Cardiac muscle cell (in vitro differentiated cells and primary cell): ENCODE results near the gene MESD. TPM values are rescaled to one million over a fixed set of nuclear protein-coding genes. Genes with fewer than 3 reads are reported as not detected.

ENCODE experiments used
- DNase-seq, 2 donors: peaks; one replicate each; pipeline versions ENCODE4 v3.0.0 to v3.0.0-alpha.2; 2010 to 2017; ENCODE audit warnings: low read depth in 1 of 2, low spot score in 1 of 2
- H3K27ac ChIP-seq: fragments of 200-600 bp; sonication (generic); 2 replicates; pipeline ENCODE4 v1.5.1; 2016
- H3K27me3 ChIP-seq: fragments of 200-600 bp; sonication (generic); 2 replicates; pipeline ENCODE4 v1.6.0; 2016; ENCODE audit warnings: control low read depth
- H3K36me3 ChIP-seq: fragments of 200-600 bp; sonication (generic); 2 replicates; pipeline ENCODE4 v1.5.1; 2016; ENCODE audit warnings: control low read depth
- H3K4me1 ChIP-seq: fragments of 200-600 bp; sonication (generic); 2 replicates; pipeline ENCODE4 v1.8.1; 2017; ENCODE audit warnings: low read depth, mild to moderate bottlenecking, mixed run types
- H3K4me3 ChIP-seq: fragments of 200-600 bp; sonication (generic); 2 replicates; pipeline ENCODE4 v1.5.1; 2016; ENCODE audit warnings: mild to moderate bottlenecking
- H3K9me3 ChIP-seq: fragments of 200-600 bp; sonication (generic); 2 replicates; pipeline ENCODE4 v1.5.1; 2017; ENCODE audit warnings: low read depth, mild to moderate bottlenecking, control low read depth
- polyA plus RNA-seq: library from polyadenylated mRNA; unstranded; fragments of >200 nt; fragmentation: Nextera tagmentation; extraction: Ambion mirVana; gene quantifications from 2 replicates; pipeline ENCODE4 v1.2.1, GENCODE V29; 2016
- total RNA-seq: library from RNA; depleted of rRNA; stranded (reverse); fragments of >200 nt; gene quantifications from 2 replicates; pipeline ENCODE4 v1.2.3, GENCODE V29; 2016
- TF ChIP-seq, protein P1 (sequence below): IDR thresholded peaks from 2 replicates; pipeline ENCODE4 v1.5.1; 2012; ENCODE audit warnings: low read depth, mild to moderate bottlenecking, low read length

MESD gene
- total and polyA plus RNA-seq, 2 experiments from 2014 or later = 20.1 to 35.8 TPM

GRCh38 chr15:80951941-80952340 is 37.7 kb downstream of the MESD start:
- Histone ChIP-seq H3K36me3 (peaks cover 5% of the 10 kb centered on the region), H3K27ac (no peak overlapping the region), H3K27me3 (no peaks in the 10 kb centered on the region), H3K4me3 (no peak overlapping the region), H3K4me1 (no peaks in the 10 kb centered on the region), H3K9me3 (no peaks in the 10 kb centered on the region)
- TF ChIP-seq, protein P1, sequence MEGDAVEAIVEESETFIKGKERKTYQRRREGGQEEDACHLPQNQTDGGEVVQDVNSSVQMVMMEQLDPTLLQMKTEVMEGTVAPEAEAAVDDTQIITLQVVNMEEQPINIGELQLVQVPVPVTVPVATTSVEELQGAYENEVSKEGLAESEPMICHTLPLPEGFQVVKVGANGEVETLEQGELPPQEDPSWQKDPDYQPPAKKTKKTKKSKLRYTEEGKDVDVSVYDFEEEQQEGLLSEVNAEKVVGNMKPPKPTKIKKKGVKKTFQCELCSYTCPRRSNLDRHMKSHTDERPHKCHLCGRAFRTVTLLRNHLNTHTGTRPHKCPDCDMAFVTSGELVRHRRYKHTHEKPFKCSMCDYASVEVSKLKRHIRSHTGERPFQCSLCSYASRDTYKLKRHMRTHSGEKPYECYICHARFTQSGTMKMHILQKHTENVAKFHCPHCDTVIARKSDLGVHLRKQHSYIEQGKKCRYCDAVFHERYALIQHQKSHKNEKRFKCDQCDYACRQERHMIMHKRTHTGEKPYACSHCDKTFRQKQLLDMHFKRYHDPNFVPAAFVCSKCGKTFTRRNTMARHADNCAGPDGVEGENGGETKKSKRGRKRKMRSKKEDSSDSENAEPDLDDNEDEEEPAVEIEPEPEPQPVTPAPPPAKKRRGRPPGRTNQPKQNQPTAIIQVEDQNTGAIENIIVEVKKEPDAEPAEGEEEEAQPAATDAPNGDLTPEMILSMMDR = no peak
- no peak for DNase-seq

GRCh38 chr15:80950291-80951078 is 39.1 kb downstream of the MESD start:
- no peaks in the 10 kb centered on the region for H3K9me3 ChIP-seq
- no peak overlapping the region for H3K4me3 ChIP-seq
- H3K27ac ChIP-seq = no peak overlapping the region
- no peaks in the 10 kb centered on the region for H3K27me3 ChIP-seq
- no peak for DNase-seq
- TF ChIP-seq, protein P1 = no peak
- H3K36me3 ChIP-seq = peaks cover 5% of the 10 kb centered on the region
- H3K4me1 ChIP-seq = no peaks in the 10 kb centered on the region

DNA sequence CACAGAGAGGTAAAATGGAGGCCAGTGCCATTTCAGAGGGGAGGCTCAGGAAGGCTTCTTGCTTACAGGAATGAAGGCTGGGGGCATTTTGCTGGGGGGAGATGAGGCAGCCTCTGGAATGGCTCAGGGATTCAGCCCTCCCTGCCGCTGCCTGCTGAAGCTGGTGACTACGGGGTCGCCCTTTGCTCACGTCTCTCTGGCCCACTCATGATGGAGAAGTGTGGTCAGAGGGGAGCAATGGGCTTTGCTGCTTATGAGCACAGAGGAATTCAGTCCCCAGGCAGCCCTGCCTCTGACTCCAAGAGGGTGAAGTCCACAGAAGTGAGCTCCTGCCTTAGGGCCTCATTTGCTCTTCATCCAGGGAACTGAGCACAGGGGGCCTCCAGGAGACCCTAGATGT is 39.9 kb downstream of the MESD start:
- TF ChIP-seq, protein P1 = no peak
- Histone ChIP-seq H3K27me3 (no peaks in the 10 kb centered on the region), H3K4me3 (no peak overlapping the region), H3K27ac (no peak overlapping the region), H3K36me3 (peaks cover 5% of the 10 kb centered on the region), H3K9me3 (no peaks in the 10 kb centered on the region), H3K4me1 (no peaks in the 10 kb centered on the region)
- no peak for DNase-seq

- H3K27ac ChIP-seq = no peak overlapping the region
- H3K4me3 ChIP-seq = no peak overlapping the region
- TF ChIP-seq, protein P1 = no peak
- H3K9me3 ChIP-seq = no peaks in the 10 kb centered on the region
- H3K4me1 ChIP-seq = no peaks in the 10 kb centered on the region
- peaks cover 5% of the 10 kb centered on the region for H3K36me3 ChIP-seq
- DNase-seq = no peak
- no peaks in the 10 kb centered on the region for H3K27me3 ChIP-seq
Measured at GRCh38 chr15:80948651-80949292, 40.8 kb downstream of the MESD start.

GRCh38 chr15:80946576-80946975 is 43.0 kb downstream of the MESD start:
- Histone ChIP-seq H3K9me3 (no peaks in the 10 kb centered on the region), H3K4me3 (no peak overlapping the region), H3K36me3 (peaks cover 6% of the 10 kb centered on the region), H3K27me3 (no peaks in the 10 kb centered on the region), H3K4me1 (no peaks in the 10 kb centered on the region), H3K27ac (no peak overlapping the region)
- no peak for DNase-seq
- TF ChIP-seq, protein P1 = no peak
